HG03064 (cell line): ENCODE results near the gene CRYM.
"Not testable (repeated sequence)": the region's sequence is repeated elsewhere in the genome, so short reads cannot be mapped to it uniquely, and the experiment has no call there.

Experiments used
- ATAC-seq: cut with Tn5 transposase; IDR thresholded peaks from one replicate; pipeline ENCODE4 v1.9.1; 2021; ENCODE audit warnings: low read depth; ENCODE audit not compliant: unreplicated experiment

CRYM gene

GRCh38 chr16:21277927-21278706, at the start of gene CRYM:
Gene CRYM, minus strand, starts transcription at chr16:21278290. Its CDS starts 39 bp downstream, at chr16:21278251.
- no peak for ATAC-seq

DNA sequence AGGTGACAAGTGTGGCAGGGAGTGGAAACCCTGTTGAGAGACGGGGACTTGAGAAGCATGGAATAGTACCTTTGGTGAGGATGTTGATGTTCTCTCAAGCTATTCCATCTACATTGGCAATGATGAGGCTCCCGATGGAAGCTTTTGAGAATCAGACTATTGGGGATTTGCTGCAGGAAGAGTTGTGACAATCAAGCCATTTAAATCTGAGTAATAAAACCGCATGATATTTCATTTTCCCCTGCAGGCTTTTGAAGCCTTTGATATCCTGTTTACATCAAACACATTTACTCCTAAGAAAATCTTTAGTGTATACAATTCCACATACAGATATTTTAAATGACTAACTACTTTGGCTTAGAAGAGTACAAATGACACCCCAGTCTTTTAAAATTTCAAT, 49.0 kb upstream of the CRYM start:
- ATAC-seq, result no peak

GRCh38 chr16:21326459-21326858, 48.4 kb upstream of the CRYM start:
- no peak for ATAC-seq

- no peak for ATAC-seq
Measured at GRCh38 chr16:21324267-21324666, 46.2 kb upstream of the CRYM start.

DNA sequence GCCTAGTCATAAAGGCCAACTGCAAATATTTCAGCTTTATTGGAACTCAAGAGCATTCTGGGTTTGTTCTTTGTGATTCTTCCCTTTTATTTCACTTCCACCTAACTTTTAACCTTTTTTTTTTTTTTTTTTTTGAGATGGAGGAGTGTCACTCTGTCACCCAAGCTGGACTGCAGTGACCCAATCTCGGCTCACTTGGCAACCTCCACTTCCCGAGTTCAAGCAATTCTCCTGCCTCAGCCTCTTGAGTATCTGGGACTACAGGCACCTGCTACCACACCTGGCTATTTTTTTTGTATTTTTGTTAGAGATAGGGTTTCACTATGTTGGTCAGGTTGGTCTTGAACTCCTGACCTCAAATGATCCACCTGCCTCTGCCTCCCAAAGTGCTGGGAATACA, 44.2 kb upstream of the CRYM start:
- ATAC-seq, result not testable (repeated sequence)

- no peak for ATAC-seq
Measured at GRCh38 chr16:21321736-21322135, 43.6 kb upstream of the CRYM start.

- no peak for ATAC-seq
Measured at GRCh38 chr16:21314339-21314738, 36.2 kb upstream of the CRYM start.

- not testable (repeated sequence) for ATAC-seq
Measured at GRCh38 chr16:21312863-21313372, 34.8 kb upstream of the CRYM start.

GRCh38 chr16:21312046-21312445, 34.0 kb upstream of the CRYM start:
- not testable (repeated sequence) for ATAC-seq

DNA sequence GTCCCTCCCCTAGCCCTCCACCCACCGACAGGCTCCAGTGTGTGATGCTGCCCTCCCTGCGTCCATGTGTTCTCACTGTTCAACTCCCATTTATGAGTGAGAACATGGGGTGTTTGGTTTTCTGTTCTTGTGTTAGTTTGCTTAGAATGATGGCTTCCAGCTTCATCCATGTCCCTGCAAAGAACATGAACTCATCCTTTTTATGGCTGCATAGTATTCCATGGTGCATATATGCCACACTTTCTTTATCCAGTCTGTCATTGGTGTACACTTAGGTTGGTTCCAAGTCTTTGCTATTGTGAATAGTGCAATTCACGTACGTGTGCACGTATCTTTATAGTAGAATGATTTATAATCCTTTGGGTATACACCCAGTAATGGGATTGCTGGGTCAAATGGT, 28.6 kb upstream of the CRYM start:
- ATAC-seq, result not testable (repeated sequence)

DNA sequence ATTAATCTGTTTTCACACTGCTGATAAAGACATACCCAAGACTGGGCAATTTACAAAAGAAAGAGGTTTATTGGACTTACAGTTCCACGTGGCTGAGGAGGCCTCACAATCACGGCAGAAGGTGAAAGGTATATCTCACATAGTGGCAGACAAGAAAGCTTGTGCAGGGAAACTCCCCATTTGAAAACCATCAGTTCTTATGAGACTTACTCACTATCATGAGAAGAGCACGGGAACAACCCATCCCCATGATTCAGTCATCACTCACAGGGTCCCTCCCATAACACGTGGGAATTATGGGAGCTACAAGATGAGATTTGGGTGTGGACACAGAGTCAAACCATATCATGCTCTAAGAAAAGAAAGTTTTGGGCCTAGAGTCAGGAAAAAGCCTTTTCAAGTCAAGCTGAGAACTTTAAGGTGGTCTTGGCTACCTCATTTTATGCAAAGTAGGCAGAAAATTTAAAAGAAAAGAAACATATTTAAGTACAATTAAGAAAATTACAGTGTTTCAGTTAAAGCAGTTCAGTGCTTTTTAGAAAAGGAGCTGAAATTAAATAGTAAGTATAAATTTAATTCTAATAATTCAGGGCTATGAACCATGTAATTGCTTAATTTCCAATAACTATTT, 24.9 kb upstream of the CRYM start:
- no peak for ATAC-seq

- no peak for ATAC-seq
Measured at GRCh38 chr16:21302454-21302853, 24.4 kb upstream of the CRYM start.

GRCh38 chr16:21301895-21302291, 23.8 kb upstream of the CRYM start:
- ATAC-seq, result no peak

GRCh38 chr16:21301168-21301894, 23.2 kb upstream of the CRYM start:
- ATAC-seq, result peak; percentile 51

- peak; percentile 26 for ATAC-seq
Measured at GRCh38 chr16:21300309-21301167, 22.4 kb upstream of the CRYM start.

GRCh38 chr16:21289789-21290188, 11.7 kb upstream of the CRYM start:
- ATAC-seq, result not testable (repeated sequence)

DNA sequence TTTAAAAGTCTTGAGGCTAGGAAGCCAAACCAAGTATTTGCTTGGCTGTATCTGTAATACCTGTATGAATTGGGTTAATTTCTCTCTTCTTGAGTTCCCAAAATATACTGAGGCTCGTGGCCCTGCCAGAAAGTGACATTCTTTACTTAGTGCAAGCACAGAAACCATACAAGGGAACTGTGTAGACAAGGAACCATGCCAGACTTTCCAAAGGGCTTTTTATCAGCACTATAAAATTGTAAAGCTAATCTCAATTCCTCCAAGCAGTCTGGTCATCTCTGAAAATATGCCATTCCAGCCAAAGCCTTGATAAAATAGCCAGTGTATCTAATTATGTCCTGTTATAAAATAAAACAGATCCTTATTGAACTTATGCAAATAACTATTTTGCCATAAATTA, 7.2 kb upstream of the CRYM start:
- ATAC-seq, result no peak

DNA sequence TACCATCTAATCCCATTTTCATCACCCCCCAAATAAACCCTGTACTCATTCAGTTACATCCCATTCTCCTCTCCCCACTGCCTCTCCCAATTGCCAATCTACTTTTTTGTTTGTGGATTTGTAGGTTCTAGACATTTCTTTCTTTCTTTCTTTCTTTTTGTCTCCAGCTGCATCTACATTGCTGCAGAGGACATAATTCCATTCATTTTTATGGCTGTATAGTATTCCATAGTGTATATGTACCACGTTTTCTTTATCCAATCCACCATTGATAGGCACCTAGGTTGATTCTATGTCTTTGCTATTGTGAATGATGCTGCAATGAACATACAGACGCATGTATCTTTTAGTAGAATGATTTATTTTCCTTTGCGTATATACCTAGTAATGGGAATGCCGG, 6.3 kb upstream of the CRYM start:
- ATAC-seq, result no peak

GRCh38 chr16:21283521-21284289, 5.6 kb upstream of the CRYM start:
- ATAC-seq, result no peak
